Measurements from ENCODE around the gene DGKK. TPM values are rescaled to one million over a fixed set of nuclear protein-coding genes. Genes with fewer than 3 reads are reported as not detected.

The DGKK gene
- total and polyA plus RNA-seq, 2 donors (not counting 1 experiment from before 2014, with no cell fraction given) = not detected

DNA sequence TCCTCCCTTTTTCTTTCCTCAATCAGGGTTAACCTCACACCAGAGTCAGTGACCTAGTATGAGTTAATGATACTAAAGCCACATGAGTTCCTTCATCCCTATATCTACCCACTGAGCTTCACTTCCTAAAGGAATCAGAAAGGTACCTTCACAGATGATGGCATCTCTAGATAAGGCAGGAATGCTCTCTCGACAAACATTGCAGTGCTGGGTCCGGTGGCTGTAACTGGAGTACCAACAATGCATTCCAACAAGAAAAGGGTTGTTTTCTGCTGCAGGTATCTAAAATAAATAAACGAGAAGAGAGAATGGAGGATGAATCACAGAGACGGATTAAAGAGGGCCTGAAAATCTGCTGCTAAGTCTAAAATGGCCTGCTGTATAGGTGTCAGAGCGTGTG, 66.7 kb downstream of the DGKK start:
- TF ChIP-seq EZH2 (IDR thresholded peaks at IDR 0.05; ENCODE audit: low read length, missing control alignments) = no peak
- TF ChIP-seq, protein P1, sequence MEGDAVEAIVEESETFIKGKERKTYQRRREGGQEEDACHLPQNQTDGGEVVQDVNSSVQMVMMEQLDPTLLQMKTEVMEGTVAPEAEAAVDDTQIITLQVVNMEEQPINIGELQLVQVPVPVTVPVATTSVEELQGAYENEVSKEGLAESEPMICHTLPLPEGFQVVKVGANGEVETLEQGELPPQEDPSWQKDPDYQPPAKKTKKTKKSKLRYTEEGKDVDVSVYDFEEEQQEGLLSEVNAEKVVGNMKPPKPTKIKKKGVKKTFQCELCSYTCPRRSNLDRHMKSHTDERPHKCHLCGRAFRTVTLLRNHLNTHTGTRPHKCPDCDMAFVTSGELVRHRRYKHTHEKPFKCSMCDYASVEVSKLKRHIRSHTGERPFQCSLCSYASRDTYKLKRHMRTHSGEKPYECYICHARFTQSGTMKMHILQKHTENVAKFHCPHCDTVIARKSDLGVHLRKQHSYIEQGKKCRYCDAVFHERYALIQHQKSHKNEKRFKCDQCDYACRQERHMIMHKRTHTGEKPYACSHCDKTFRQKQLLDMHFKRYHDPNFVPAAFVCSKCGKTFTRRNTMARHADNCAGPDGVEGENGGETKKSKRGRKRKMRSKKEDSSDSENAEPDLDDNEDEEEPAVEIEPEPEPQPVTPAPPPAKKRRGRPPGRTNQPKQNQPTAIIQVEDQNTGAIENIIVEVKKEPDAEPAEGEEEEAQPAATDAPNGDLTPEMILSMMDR (conservative IDR thresholded peaks at IDR 0.05 in 1 of 2, IDR thresholded peaks at IDR 0.05 in 1 of 2; ENCODE audit: low read depth in 1 of 2, low read length in 2 of 2) = no peak
- Histone ChIP-seq H3K79me2 (ENCODE audit: control insufficient read depth, insufficient read depth, low read length) (no peaks in the 10 kb centered on the region), H3K27ac (ENCODE audit: insufficient read depth, low read length) (no peak overlapping the region), H3K4me1 (ENCODE audit: control insufficient read depth, extremely low read depth, insufficient read depth, low read length) (no peaks in the 10 kb centered on the region), H3K27me3 (ENCODE audit: control insufficient read depth, insufficient read depth, low read length) (no peaks in the 10 kb centered on the region), H3K4me2 (ENCODE audit: extremely low read depth, insufficient read depth, low read length) (no peak overlapping the region), H3K4me3 (replicated peaks in 1 of 4; ENCODE audit: control extremely low read depth in 1 of 4, insufficient read depth in 1 of 4, low read depth in 3 of 4, low read length in 4 of 4) (no peak overlapping the region), H2AFZ (ENCODE audit: low read length) (no peak overlapping the region), H3K36me3 (ENCODE audit: control insufficient read depth, insufficient read depth, low read length) (no peaks in the 10 kb centered on the region), H3K9ac (ENCODE audit: insufficient read depth, low read length) (no peak overlapping the region), H4K20me1 (ENCODE audit: control insufficient read depth, extremely low read depth, insufficient read depth, low read length) (no peaks in the 10 kb centered on the region), H3K9me3 (ENCODE audit: control insufficient read depth, insufficient read depth, low read depth, low read length) (no peaks in the 10 kb centered on the region)
- no peak for DNase-seq (ENCODE audit: low read depth in 2 of 2)

- H3K36me3 ChIP-seq (ENCODE audit: control insufficient read depth, insufficient read depth, low read length) = no peaks in the 10 kb centered on the region
- no peak overlapping the region for H3K27ac ChIP-seq (ENCODE audit: insufficient read depth, low read length)
- H3K4me1 ChIP-seq (ENCODE audit: control insufficient read depth, extremely low read depth, insufficient read depth, low read length) = no peaks in the 10 kb centered on the region
- TF ChIP-seq, protein P1 (conservative IDR thresholded peaks at IDR 0.05 in 1 of 2, IDR thresholded peaks at IDR 0.05 in 1 of 2; ENCODE audit: low read depth in 1 of 2, low read length in 2 of 2) = no peak
- no peak for TF ChIP-seq EZH2 (IDR thresholded peaks at IDR 0.05; ENCODE audit: low read length, missing control alignments)
- H3K4me2 ChIP-seq (ENCODE audit: extremely low read depth, insufficient read depth, low read length) = no peak overlapping the region
- no peak overlapping the region for H2AFZ ChIP-seq (ENCODE audit: low read length)
- DNase-seq (ENCODE audit: low read depth in 2 of 2) = no peak
- no peak overlapping the region for H3K9ac ChIP-seq (ENCODE audit: insufficient read depth, low read length)
- H3K9me3 ChIP-seq (ENCODE audit: control insufficient read depth, insufficient read depth, low read depth, low read length) = no peaks in the 10 kb centered on the region
- no peaks in the 10 kb centered on the region for H3K27me3 ChIP-seq (ENCODE audit: control insufficient read depth, insufficient read depth, low read length)
- no peak overlapping the region for H3K4me3 ChIP-seq (replicated peaks in 1 of 4; ENCODE audit: control extremely low read depth in 1 of 4, insufficient read depth in 1 of 4, low read depth in 3 of 4, low read length in 4 of 4)
- no peaks in the 10 kb centered on the region for H3K79me2 ChIP-seq (ENCODE audit: control insufficient read depth, insufficient read depth, low read length)
- H4K20me1 ChIP-seq (ENCODE audit: control insufficient read depth, extremely low read depth, insufficient read depth, low read length) = no peaks in the 10 kb centered on the region
Observed at GRCh38 chrX:50402886-50403285, 67.7 kb downstream of the DGKK start.

- no peak overlapping the region for H3K4me2 ChIP-seq (ENCODE audit: extremely low read depth, insufficient read depth, low read length)
- TF ChIP-seq EZH2 (IDR thresholded peaks at IDR 0.05; ENCODE audit: low read length, missing control alignments) = no peak
- TF ChIP-seq, protein P1 (conservative IDR thresholded peaks at IDR 0.05 in 1 of 2, IDR thresholded peaks at IDR 0.05 in 1 of 2; ENCODE audit: low read depth in 1 of 2, low read length in 2 of 2) = no peak
- H4K20me1 ChIP-seq (ENCODE audit: control insufficient read depth, extremely low read depth, insufficient read depth, low read length) = no peaks in the 10 kb centered on the region
- no peaks in the 10 kb centered on the region for H3K79me2 ChIP-seq (ENCODE audit: control insufficient read depth, insufficient read depth, low read length)
- H3K27ac ChIP-seq (ENCODE audit: insufficient read depth, low read length) = no peak overlapping the region
- H3K27me3 ChIP-seq (ENCODE audit: control insufficient read depth, insufficient read depth, low read length) = no peaks in the 10 kb centered on the region
- no peaks in the 10 kb centered on the region for H3K9me3 ChIP-seq (ENCODE audit: control insufficient read depth, insufficient read depth, low read depth, low read length)
- DNase-seq (ENCODE audit: low read depth in 2 of 2) = no peak
- H3K4me1 ChIP-seq (ENCODE audit: control insufficient read depth, extremely low read depth, insufficient read depth, low read length) = no peaks in the 10 kb centered on the region
- H3K9ac ChIP-seq (ENCODE audit: insufficient read depth, low read length) = no peak overlapping the region
- no peak overlapping the region for H3K4me3 ChIP-seq (replicated peaks in 1 of 4; ENCODE audit: control extremely low read depth in 1 of 4, insufficient read depth in 1 of 4, low read depth in 3 of 4, low read length in 4 of 4)
- H2AFZ ChIP-seq (ENCODE audit: low read length) = no peak overlapping the region
- no peaks in the 10 kb centered on the region for H3K36me3 ChIP-seq (ENCODE audit: control insufficient read depth, insufficient read depth, low read length)
Observed at GRCh38 chrX:50393902-50394301, 76.7 kb downstream of the DGKK start.
